NAMALWA (cell line): ENCODE data around the gene ITPRIP.

Experiments
- DNase-seq: peaks from one replicate; pipeline ENCODE4 v3.0.0-alpha.2; 2015; ENCODE audit warnings: low spot score

ITPRIP gene

DNA sequence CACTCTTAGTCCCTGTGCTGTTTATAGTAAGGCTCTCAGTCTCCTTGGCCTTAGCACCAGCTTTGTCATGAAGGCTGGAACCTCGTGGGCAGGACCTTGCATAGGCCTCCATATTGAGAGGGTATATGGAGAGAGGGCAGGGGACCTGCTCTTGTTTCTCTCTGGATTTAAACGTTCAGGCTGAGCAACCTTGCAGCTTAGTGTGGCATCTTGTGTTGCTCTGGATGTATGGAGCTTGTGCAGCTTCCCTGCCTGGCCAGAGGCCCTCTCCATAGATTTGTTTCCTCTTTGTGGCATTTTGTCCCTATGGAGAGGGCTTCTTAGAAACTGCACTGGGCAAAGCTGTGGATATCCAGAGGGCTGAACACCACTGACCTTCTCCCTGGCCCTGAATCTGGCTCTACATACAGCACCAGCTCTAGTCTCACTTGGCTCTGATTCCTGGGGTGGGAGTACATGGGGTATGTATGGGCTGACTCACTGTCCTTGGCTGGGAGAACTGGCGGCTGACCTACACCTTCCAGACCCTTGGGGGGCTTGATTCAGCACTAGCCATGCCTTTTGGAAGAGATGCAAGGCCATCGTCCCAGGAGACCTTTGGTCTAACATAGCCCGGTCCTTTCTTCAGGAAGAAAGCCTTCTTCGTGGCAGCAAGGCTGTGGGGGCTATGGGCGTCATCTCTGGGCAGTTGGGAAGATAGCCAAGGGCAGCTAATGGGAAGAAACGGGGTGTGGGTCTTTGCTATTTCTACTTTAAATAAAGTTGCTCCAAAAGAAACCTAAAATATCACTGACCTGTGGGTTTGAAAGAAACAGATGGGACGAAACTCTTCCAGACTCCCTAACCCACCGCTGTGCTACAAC, 30.5 kb downstream of the ITPRIP start:
- no peak for DNase-seq

DNA sequence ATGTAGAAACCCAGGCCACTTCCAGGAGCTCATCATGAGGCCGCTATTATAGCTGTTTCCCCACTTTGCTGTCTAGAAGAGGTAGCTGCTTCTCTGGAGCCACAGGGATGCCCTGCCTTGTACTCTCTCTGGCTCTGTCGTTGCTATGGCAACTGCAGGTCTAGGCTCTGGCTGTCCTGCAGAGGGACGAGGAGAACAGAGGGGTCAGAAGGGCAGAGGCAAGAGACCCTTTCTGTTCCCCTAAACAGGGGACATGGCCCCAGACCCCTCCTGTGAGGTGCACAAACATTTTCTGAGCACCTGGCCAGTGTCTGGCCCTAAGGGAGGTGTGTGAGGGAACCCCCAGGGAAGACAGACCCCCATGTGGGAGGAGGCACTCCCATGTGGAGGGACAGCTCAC, 31.4 kb downstream of the ITPRIP start:
- no peak for DNase-seq

DNA sequence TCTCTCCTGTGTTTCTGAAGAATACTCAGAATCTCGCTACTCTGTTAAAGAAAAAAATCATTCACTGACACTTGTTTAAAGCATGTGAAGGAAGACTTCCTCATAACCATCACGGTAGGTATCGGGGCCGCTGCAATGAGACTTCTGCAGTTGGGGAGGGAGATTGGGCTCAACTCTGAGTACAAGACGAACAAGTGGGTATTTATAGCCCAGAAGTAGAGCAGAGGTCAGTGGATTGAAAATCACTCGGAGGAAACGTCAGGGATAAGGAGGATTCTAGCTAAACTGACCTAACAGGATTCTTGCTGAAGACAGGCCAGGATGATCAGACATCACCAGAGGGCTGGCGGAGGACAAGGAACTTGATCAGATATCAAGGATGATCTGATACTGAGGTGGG, 33.3 kb downstream of the ITPRIP start:
- DNase-seq, result no peak

DNA sequence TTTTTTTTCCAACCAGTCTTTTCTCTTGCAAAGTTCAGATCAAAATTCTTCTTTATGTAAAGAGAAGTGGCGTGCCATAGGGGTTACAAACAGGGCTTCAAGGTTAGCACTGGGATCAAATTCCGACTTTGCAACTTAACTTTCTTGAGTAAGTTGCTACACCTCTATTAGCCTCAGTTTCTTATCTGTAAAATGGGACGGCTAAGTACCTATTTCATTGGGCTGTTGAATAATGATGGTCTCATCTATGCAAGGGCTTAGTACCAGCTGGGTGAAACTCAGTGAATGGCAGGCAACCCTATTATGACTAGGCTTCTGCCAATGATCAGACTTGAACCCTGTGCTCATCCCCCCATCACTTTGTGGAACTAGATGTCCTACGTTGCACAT, 33.9 kb downstream of the ITPRIP start:
- DNase-seq, result no peak

DNA sequence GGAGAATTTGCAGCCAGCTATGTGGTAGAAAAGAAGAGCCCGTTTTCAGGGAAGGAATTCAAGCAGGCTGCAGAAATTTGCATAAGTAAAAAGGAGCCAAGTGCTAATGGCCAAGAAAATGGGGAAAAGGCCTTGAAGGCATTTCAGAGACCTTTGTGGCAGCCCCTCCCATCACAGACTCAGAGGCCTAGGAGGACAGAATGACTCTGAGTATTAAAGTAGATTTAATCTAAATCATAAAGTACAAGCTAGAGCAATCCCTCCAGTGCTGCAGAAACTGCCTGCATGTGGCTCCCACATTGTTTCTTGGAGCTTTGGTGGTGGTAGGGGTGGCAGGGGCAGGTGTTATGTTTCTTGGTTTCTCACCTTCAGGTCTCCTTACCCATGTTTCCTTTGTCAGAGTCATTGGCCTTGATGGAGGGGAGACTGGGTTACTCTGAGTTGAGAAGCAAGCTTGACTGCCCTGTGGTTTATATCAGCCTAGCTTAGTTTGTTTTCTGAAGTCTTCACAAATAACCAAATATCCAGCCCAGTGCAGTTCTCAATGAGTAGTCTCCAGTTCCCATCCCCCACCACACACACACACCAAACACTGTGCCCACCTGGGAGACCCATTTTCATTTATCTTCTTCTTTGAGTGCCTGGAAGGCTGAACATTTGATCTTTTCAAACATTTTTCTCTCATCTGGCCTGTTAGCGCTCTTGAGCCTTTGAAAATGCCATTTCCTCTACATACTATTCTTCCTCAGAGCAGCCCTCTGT, 34.5 kb downstream of the ITPRIP start:
- DNase-seq, result no peak

DNA sequence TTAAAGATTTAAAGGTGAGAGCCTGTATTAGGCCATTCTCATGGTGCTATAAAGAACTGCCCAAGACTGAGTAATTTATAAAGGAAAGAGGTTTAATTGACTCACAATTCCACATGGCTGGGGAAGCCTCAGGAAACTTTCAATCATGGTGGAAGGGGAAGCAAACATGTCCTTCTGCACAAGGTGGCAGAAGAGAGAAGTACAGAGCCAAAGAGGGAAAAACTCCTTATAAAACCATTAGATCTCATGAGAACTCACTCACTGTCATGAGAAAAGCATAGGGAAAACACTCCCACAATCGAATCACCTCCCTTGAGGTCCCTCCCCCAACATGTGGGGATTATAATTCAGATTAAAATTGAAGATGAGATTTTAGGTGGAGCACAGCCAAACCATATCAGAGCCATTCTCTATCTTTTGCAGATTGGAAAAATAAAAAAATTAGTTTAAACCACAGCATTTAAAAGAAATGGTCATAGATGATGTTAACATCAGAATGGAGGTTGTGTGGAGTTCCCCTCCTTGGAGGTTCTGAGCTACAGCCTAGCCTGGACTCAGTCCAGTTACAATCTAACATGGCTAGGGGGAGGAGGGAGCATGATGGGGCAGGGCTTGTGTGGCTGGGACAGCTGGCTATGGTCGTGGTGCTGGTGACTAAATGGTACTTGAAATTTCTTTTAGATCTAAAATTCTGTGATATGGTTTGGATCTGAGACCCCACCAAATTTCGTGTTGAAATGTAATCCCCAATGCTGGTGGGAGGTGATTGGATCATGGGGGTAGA, 36.2 kb downstream of the ITPRIP start:
- no peak for DNase-seq

DNA sequence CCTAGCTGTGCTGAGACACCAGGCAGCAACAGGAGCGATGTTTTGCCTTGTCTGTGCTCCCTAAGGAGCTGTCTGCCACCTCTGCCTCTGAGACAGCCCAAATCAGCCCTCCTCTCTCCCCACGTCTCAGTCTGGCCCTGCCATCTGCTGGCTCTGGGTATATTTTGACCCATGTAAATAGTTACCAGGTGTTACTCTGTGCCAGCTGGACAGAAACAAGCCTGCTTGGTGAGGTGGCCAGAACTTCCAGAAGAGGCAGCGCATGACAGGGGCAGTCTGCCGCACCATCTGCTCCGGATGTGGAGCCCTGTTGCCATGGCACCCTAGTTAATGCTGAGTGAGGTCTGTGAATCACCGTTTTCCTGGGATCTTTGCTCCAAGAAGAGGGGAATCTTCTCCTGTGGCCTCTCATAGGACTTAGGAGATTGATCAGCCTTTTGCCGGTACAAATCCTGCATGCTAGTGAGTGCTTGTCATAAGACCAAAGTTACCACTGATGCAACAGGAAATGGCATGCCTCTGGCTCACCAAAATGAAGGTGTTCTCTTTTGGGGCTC, 37.5 kb downstream of the ITPRIP start:
- peak; percentile 68 for DNase-seq

DNA sequence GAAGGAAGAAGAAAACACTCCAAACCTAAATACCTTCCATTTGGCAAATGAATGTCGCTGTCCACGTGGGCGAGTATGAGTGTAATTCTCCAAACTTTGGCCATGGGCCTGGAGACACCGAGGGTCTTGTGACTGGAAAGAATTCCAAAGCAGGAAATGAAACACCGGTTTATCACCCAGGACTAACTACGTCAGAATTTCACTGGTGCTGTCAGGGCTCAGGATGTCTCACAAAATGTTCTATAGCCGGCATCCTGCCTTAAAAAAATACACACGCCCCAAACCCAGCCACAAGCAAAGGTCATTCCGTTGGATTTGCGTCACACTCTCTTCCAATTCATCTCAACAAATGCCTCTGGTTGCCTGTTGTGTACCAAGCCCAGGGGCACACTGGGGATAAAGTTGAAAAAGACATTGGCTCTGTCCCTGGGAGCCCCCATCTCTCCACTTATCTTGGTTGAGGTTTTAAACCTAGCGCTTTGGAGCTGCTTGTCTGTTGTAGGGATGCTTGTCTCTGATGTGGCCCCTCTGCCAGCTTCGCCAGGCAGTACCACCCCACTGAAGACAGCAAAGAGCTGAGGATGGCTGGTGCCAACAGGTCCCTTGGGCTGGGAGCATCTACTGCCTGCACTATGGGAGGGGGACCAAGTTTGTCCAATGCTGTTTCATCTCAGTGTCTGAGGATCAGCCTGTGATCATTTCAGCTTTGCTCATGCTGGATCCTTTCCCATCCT, 38.1 kb downstream of the ITPRIP start:
- no peak for DNase-seq

DNA sequence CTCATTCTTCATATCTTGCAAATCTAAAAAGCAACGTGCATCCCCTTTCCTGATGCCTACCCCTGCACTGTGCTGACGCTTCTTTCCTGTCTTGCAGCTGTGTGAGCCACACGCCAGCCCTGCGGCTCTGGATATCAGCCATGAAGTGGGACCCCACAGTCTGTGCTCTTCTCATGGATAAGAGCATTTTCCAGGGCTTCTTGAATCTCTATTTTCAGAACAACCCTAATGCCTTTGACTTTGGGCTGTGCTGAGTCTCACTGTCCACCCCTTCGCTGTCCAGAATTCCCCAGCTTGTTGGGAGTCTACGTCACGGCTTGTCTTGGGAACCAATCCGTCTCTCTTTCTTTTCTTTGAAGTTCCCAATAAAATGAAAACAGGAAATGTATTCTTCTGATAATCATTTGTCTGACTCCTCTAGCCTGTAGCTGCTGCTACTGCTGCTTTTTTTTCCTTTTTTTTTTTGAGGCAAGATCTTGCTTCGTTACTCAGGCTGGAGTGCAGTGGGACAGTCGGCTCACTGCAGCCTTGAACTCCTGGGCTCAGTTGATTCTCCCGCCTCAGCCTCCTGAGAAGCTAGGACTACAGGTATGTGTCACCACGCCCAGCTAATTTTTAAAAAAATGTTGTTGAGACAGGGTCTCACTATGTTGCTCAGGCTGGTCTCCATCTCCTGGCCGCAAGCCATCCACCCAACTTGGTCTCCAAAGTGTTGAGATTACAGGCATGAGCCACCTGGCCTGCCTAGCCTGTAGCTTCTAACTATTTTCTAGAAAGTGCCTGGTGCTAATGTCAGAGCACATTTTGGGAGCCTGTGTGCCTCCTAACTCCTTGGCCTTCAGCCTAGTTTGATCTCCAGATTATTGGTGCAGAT, 39.0 kb downstream of the ITPRIP start:
- DNase-seq, result no peak

DNA sequence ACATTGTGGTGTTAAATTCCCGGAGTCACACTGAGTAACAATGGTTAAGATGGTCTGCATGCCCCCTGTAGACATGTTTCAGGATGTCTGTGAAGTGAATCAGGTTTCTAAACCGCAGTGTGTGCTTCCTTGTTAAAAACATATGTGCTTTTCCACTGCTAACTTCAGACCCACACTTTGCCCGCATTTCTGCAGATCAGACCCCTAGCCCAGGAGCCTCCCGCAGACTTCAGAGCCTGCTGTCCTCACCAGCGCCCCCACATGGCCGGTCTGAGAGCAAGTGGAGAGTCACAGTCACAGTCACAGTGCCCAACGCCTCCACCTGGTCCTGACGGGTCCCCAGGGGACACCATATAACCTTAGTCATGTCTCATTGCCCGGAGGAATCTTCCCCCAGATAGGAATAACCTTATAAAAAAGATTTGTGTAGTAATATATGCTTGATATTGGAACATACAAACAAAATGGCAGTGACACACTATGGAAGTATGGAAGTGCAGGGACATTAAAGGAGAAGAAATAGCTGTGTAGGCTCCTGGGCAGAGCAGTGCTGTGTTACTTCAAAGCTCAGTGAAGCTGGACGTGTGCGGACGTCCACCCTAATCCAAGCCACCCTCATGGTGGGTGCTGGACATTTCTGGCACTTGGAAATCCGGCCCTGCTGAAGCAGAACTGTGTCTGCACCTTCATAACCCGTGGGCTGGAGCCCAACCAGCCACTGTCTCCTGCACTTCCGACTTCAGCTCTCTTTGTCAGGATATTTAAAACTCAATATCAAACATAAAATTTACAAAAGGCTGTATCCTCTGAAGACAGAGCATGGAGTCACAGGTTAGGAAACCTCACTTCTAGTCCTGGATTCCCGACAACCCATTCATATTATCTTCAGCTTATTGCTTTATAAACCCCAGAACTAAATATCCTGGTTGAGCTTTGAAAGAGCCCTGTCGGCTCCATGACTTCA, 40.3 kb downstream of the ITPRIP start:
- peak; percentile 72 for DNase-seq

DNA sequence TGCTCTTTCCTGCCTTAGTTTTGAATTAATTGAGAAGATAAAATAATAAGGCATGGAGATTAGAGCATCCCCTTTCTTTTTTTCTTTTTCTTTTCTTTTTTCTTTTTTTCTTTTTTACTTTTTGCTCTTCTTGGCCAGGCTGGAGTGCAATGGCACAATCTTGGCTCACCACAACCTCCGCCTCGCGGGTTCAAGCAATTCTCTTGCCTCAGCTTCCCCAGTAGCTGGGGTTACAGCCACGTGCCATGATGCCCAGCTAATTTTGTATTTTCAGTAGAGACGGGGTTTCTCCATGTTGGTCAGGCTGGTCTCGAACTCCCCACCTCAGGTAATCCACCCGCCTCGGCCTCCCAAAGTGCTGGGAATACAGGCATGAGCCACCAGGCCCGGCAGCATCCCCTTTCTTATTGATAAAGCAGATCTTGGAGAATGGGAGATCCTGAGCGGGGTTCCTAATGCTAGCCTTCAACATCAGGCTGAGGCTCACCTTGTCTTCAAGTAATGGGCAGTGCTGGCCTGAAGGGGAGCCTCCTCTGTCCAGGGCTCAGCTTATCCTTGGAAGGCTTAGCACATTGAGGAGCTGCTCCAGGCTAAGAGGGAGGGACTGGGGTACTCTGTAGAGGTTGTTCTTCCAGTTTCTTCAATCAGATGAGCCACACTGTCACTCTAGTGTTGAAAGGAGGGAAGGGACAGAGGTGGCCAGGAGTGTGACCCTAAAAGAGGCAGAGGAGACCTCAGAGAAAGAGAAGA, 41.4 kb downstream of the ITPRIP start:
- no peak for DNase-seq

GRCh38 chr10:104293781-104294321, 44.4 kb downstream of the ITPRIP start:
- DNase-seq, result no peak

DNA sequence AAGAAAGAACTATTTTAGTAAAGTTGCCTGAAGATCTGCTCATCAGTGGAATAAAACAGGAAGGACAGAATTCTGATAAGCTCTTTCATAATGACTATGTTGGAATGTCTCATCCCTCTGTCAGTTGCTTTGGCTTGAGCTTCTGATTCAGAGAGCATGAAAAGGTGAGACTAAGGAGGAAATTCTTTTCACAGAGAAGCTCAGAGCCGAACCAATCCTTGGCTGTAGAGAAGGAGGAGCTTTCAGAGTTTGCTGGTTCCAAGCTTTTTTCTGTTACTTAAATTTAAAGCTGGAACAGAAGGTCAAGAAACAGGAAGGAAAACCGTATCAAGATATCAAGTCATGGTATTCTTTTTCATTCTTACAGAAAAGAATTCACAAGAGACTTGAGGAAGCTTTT, 45.3 kb downstream of the ITPRIP start:
- DNase-seq, result no peak

GRCh38 chr10:104291439-104291951, 46.8 kb downstream of the ITPRIP start:
- peak; percentile 91 for DNase-seq

DNA sequence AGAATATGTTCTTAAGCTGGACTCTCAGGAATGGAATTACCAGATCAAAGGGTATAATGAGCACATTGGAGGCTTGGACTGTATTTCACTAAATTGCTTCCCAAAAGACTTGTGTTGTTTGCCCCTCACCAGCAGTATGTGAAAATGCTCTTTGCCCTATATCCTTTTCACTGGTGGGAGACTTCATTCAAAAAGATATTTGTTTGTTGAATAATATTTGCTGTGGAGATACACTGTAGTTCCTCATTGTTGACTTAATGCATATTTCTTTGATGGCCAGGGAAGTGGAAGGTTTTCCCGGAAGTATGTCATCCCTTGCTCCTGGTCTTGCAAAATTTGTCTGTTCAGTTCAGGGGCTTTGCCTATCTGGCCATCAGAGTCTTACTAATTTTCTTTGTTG, 49.9 kb downstream of the ITPRIP start:
- no peak for DNase-seq

GRCh38 chr10:104286939-104287338, 51.3 kb downstream of the ITPRIP start:
- no peak for DNase-seq

GRCh38 chr10:104284846-104285245, 53.4 kb downstream of the ITPRIP start:
- peak; percentile 32 for DNase-seq

- no peak for DNase-seq
These were observed 56.6 kb downstream of the ITPRIP start for GRCh38 chr10:104281694-104282093.
